Loucy (cell line): ENCODE measurements around the gene ASTN2.

ENCODE experiments used
- EZH2phosphoT487 ChIP-seq: fragments of 200-600 bp; IDR thresholded peaks from 2 replicates; pipeline ENCODE4 v1.6.1; 2018; ENCODE audit warnings: antibody characterized with exemption, mild to moderate bottlenecking, moderate library complexity, borderline replicate concordance
- TF ChIP-seq, protein P1 (sequence below): fragments of 200-600 bp; sonication (generic); conservative IDR thresholded peaks from 2 replicates; pipeline ENCODE4 v1.5.1; 2014; ENCODE audit warnings: mild to moderate bottlenecking, antibody characterized with exemption, low read length

DNA sequence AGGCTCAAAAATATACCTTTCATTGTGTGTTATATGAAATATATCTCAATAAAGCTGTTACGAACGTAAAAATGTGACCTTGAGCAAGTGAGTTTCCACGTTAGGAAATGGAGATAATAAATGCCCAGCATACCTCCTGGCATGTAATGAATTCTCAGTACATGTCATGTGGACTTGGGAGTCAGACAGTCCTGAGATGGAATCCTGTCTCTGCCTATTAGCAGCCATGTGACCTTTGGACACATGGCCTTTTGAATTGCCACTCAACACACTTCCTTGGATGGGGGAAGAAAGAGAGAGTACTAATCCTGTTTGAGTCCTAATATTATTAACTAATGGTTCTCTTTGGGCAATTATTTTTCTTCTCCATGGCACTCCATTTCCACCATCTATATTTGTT lies 702.1 kb downstream of the ASTN2 start:
- TF ChIP-seq, protein P1, sequence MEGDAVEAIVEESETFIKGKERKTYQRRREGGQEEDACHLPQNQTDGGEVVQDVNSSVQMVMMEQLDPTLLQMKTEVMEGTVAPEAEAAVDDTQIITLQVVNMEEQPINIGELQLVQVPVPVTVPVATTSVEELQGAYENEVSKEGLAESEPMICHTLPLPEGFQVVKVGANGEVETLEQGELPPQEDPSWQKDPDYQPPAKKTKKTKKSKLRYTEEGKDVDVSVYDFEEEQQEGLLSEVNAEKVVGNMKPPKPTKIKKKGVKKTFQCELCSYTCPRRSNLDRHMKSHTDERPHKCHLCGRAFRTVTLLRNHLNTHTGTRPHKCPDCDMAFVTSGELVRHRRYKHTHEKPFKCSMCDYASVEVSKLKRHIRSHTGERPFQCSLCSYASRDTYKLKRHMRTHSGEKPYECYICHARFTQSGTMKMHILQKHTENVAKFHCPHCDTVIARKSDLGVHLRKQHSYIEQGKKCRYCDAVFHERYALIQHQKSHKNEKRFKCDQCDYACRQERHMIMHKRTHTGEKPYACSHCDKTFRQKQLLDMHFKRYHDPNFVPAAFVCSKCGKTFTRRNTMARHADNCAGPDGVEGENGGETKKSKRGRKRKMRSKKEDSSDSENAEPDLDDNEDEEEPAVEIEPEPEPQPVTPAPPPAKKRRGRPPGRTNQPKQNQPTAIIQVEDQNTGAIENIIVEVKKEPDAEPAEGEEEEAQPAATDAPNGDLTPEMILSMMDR, result no peak
- no peak for TF ChIP-seq EZH2phosphoT487
